Stimulated activated CD4-positive, alpha-beta T cell treated with anti-CD3 and anti-CD28 coated beads, Interleukin-1b, Interleukin-23, amount 100 ng/mL, for 4 hours (primary cell): ENCODE data around the gene MRPL40.

ENCODE experiments used
- DNase-seq, 2 donors: peaks; one replicate each; pipeline ENCODE4 v3.0.0-alpha.2; 2020; ENCODE audit warnings: low read depth in 2 of 2

MRPL40 gene

DNA sequence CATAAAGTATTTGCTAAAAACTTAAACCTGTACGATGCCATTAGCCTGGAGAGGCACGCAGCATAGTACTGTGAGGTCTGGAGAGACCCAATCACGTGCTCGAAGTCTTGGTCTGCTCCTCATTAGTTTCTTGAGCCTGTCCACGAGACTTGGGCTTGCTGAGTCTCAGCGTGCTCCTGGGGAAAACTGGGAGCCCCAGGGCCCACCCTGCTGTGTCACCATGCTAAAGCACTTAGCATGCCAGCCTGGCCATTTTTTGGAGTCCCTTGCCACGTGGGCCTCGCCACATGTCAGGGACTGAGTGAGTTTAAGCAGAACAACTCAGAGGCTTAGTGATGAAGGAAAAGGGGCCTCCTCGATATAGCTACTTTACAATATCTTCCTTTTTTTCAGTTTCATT lies 50.0 kb downstream of the MRPL40 start:
- no peak for DNase-seq

DNA sequence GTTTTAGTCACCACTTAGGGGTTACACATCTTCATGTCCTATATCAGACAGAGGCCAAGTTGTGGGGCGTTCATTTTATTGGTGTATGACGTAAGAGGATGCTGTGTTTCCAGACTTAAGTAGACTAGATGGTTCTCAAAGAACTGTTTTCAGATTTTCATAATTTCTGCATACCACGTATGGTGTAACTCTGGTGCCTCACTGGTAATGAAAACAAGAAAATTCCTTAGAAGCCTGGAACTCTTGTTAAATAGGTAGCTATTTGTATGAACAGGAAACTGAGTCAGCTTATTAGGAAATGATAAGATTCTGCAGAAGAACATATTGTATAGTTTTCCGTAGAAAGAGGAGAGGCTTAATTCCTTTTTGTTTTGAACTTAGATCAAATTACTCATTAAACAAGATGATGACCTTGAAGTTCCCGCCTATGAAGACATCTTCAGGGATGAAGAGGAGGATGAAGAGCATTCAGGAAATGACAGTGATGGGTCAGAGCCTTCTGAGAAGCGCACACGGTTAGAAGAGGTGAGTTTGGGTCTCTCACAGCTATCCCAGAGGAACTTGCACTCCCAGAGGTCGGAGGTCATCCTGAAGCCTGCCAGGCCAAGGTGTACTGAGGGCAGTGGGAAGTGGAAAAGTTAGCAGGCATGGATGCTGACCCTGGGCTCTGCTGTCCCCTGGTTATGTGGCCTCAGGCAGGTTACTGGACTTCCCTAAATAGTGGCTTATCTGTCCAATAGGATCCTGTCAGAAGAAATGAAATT lies 51.3 kb downstream of the MRPL40 start:
- DNase-seq, result no peak
